ENCODE data around the gene LRTM2.

The LRTM2 gene

DNA sequence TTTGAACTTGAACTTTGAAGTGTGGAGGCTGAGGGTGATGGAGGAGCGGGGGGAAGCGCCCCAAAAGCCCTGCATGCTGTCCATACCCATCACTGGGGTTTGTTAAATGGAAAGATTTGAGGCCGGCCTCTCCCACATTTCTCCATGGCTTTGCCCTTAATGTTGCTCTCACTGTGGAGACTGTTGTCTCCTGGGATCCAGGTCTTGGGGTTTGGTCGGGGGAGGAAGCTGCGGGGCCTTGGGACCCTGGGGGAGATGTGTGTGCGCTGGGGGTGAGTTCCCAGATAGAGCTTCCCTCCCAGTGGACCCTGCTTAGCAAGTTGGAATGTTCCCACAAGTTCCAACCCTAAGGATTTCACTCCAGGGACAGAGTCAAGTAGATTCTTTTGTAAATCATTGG lies 28.0 kb upstream of the LRTM2 start:
- Histone ChIP-seq H3K23ac (ENCODE audit: low read depth, low read length, poor library complexity) (no peak overlapping the region), H3K79me1 (ENCODE audit: low read depth, low read length) (no peaks in the 10 kb centered on the region), H3K4ac (ENCODE audit: low read length) (no peak overlapping the region), H3K27ac (replicated peaks; ENCODE audit: low read length) (no peak overlapping the region), H2BK15ac (ENCODE audit: low read length) (no peak overlapping the region), H3K4me1 (ENCODE audit: control insufficient read depth in 2 of 2, insufficient read depth in 1 of 2, low read depth in 1 of 2, low read length in 2 of 2) (peaks cover 5% of the 10 kb centered on the region in 2 donors), H2AK5ac (ENCODE audit: low read depth, low read length) (no peak overlapping the region), H2BK5ac (ENCODE audit: low read length) (no peak overlapping the region), H4K91ac (ENCODE audit: low read depth, low read length, poor library complexity) (no peak overlapping the region), H3K9me3 (replicated peaks in 1 of 2; ENCODE audit: control insufficient read depth in 2 of 2, insufficient read depth in 1 of 2, low read depth in 1 of 2, low read length in 2 of 2) (no peaks in the 10 kb centered on the region), H2BK120ac (ENCODE audit: low read depth, low read length) (no peak overlapping the region), H2AFZ (ENCODE audit: low read length) (no peak overlapping the region), H3K9ac (ENCODE audit: low read depth, low read length, poor library complexity) (no peak overlapping the region), H3K36me3 (replicated peaks in 1 of 2; ENCODE audit: control insufficient read depth in 2 of 2, insufficient read depth in 2 of 2, low read length in 2 of 2) (peaks cover 4 to 11% of the 10 kb centered on the region in 2 donors), H3K14ac (ENCODE audit: low read length) (no peak overlapping the region), H2BK12ac (ENCODE audit: low read length) (no peak overlapping the region), H3K4me2 (ENCODE audit: insufficient read depth, low read length, poor library complexity, severe bottlenecking) (no peak overlapping the region), H3K18ac (ENCODE audit: low read length) (no peak overlapping the region), H3K27me3 (ENCODE audit: control insufficient read depth in 3 of 3, insufficient read depth in 3 of 3, low read depth in 1 of 3, low read length in 3 of 3) (peaks cover 0 to 12% (median 0%) of the 10 kb centered on the region in 3 experiments), H3K4me3 (ENCODE audit: low read length in 2 of 2) (no peak overlapping the region), H4K8ac (ENCODE audit: low read depth, low read length) (no peak overlapping the region)
- whole genome bisulfite sequencing, 2 donors (ENCODE audit: extremely low coverage in 2 of 2, insufficient read length in 2 of 2, insufficient replicate concordance in 1 of 2): no CpG with 5 or more reads among the region's 6 CpGs
- no peak for DNase-seq (ENCODE audit: low spot score)

DNA sequence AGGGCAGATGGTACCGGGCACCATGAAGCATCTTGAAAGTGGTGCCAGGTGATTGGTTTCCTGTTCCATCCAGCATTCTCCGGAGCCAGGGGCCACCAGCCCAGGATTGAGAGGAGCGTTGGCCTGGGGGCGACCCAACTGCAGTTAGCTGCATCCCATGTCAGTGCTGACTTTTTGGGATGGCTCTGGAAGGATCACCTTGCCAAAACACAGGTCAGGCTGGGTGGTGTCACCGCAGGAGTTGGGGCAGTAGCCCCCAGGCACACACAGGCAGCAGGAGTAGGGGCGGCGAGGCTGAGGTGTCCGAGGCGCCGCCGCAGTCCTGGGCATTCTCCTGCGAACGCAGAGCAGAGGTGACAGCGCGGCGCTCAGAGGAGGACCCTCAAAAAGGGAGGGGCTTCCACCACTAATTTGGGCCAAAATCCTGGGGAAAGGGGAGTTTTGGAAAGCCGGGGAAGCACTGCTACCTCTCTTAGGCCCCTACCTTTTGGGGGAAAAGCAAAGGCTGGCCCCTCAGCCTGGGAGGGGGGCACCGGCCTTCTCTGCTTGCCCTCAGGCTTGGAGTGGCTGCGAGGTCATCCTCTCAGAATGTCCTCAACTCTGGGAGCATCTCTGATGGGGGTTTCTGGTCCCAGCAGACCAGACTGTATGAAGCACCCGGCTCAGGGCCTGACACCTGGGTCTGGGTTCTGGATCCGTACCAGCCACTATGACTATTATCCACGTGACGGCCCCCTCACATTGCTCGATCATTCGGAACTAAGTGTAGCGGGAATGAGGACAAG lies 26.7 kb upstream of the LRTM2 start:
- no peak overlapping the region for H4K91ac ChIP-seq (ENCODE audit: low read depth, low read length, poor library complexity)
- DNase-seq (ENCODE audit: low spot score): no peak
- H2BK5ac ChIP-seq (ENCODE audit: low read length): peak overlapping the region; percentile 10
- no peak overlapping the region for H2AFZ ChIP-seq (ENCODE audit: low read length)
- no peak overlapping the region for H3K18ac ChIP-seq (ENCODE audit: low read length)
- H3K23ac ChIP-seq (ENCODE audit: low read depth, low read length, poor library complexity): no peak overlapping the region
- H3K14ac ChIP-seq (ENCODE audit: low read length): no peak overlapping the region
- no peak overlapping the region for H2AK5ac ChIP-seq (ENCODE audit: low read depth, low read length)
- no peak overlapping the region for H3K9ac ChIP-seq (ENCODE audit: low read depth, low read length, poor library complexity)
- WGBS, 2 donors (ENCODE audit: extremely low coverage in 2 of 2, insufficient read length in 2 of 2, insufficient replicate concordance in 1 of 2): no CpG with 5 or more reads among the region's 26 CpGs
- peaks cover 5% of the 10 kb centered on the region in 2 donors for H3K4me1 ChIP-seq (ENCODE audit: control insufficient read depth in 2 of 2, insufficient read depth in 1 of 2, low read depth in 1 of 2, low read length in 2 of 2)
- no peaks in the 10 kb centered on the region for H3K79me1 ChIP-seq (ENCODE audit: low read depth, low read length)
- H2BK15ac ChIP-seq (ENCODE audit: low read length): no peak overlapping the region
- no peak overlapping the region for H3K4me2 ChIP-seq (ENCODE audit: insufficient read depth, low read length, poor library complexity, severe bottlenecking)
- H3K9me3 ChIP-seq (replicated peaks in 1 of 2; ENCODE audit: control insufficient read depth in 2 of 2, insufficient read depth in 1 of 2, low read depth in 1 of 2, low read length in 2 of 2): no peaks in the 10 kb centered on the region
- H3K4ac ChIP-seq (ENCODE audit: low read length): no peak overlapping the region
- H4K8ac ChIP-seq (ENCODE audit: low read depth, low read length): no peak overlapping the region
- H3K36me3 ChIP-seq (replicated peaks in 1 of 2; ENCODE audit: control insufficient read depth in 2 of 2, insufficient read depth in 2 of 2, low read length in 2 of 2): no peaks in the 10 kb centered on the region
- H3K27me3 ChIP-seq (ENCODE audit: control insufficient read depth in 3 of 3, insufficient read depth in 3 of 3, low read depth in 1 of 3, low read length in 3 of 3): peaks cover 0 to 12% (median 2%) of the 10 kb centered on the region in 3 experiments
- H3K4me3 ChIP-seq (ENCODE audit: low read length in 2 of 2): no peak overlapping the region
- H3K27ac ChIP-seq (replicated peaks; ENCODE audit: low read length): no peak overlapping the region
- H2BK12ac ChIP-seq (ENCODE audit: low read length): no peak overlapping the region
- no peak overlapping the region for H2BK120ac ChIP-seq (ENCODE audit: low read depth, low read length)

DNA sequence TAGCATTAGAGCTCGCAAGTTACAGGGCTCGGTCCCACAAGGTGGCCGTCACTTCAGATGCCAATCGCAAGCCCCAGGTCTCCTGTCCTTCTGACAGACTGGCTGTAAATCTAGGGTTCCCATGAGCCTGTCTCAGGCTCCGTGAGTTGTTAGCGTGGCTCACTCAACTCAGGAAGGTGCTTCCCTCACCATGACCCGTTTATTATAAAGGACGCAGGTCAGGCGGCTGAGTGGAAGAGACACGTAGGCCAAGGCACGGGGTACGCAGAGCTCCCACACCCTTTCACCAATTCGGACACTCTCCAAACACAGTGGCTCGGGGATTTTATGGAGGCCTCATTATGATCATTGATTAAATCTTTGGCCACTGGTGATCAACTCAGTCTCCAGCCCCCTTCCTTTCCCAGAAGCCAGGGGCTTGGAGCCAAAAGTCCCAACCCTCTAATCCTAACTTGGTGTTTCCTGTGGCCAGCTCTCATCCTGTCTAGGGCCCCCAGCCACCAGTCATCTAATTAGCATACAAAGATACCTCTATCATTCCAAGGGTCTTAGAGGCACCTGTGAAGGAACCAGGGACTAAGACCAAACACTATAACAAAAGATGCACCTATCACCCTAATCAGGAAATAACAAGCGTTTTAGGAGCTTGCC lies 25.8 kb upstream of the LRTM2 start:
- H3K9me3 ChIP-seq (replicated peaks in 1 of 2; ENCODE audit: control insufficient read depth in 2 of 2, insufficient read depth in 1 of 2, low read depth in 1 of 2, low read length in 2 of 2): no peaks in the 10 kb centered on the region
- H2BK5ac ChIP-seq (ENCODE audit: low read length): no peak overlapping the region
- no peak overlapping the region for H3K4me2 ChIP-seq (ENCODE audit: insufficient read depth, low read length, poor library complexity, severe bottlenecking)
- no peak overlapping the region for H2AK5ac ChIP-seq (ENCODE audit: low read depth, low read length)
- no peak overlapping the region for H4K8ac ChIP-seq (ENCODE audit: low read depth, low read length)
- H3K14ac ChIP-seq (ENCODE audit: low read length): no peak overlapping the region
- peaks cover 5% of the 10 kb centered on the region in 2 donors for H3K4me1 ChIP-seq (ENCODE audit: control insufficient read depth in 2 of 2, insufficient read depth in 1 of 2, low read depth in 1 of 2, low read length in 2 of 2)
- no peaks in the 10 kb centered on the region for H3K79me1 ChIP-seq (ENCODE audit: low read depth, low read length)
- H3K18ac ChIP-seq (ENCODE audit: low read length): no peak overlapping the region
- no peak overlapping the region for H3K27ac ChIP-seq (replicated peaks; ENCODE audit: low read length)
- no peak overlapping the region for H3K4me3 ChIP-seq (ENCODE audit: low read length in 2 of 2)
- H2AFZ ChIP-seq (ENCODE audit: low read length): no peak overlapping the region
- no peak overlapping the region for H2BK12ac ChIP-seq (ENCODE audit: low read length)
- WGBS, 2 donors (ENCODE audit: extremely low coverage in 2 of 2, insufficient read length in 2 of 2, insufficient replicate concordance in 1 of 2): no CpG with 5 or more reads among the region's 15 CpGs
- no peak overlapping the region for H3K23ac ChIP-seq (ENCODE audit: low read depth, low read length, poor library complexity)
- H3K9ac ChIP-seq (ENCODE audit: low read depth, low read length, poor library complexity): no peak overlapping the region
- H2BK15ac ChIP-seq (ENCODE audit: low read length): no peak overlapping the region
- DNase-seq (ENCODE audit: low spot score): no peak
- H3K4ac ChIP-seq (ENCODE audit: low read length): no peak overlapping the region
- H2BK120ac ChIP-seq (ENCODE audit: low read depth, low read length): no peak overlapping the region
- peaks cover 0 to 12% (median 2%) of the 10 kb centered on the region in 3 experiments for H3K27me3 ChIP-seq (ENCODE audit: control insufficient read depth in 3 of 3, insufficient read depth in 3 of 3, low read depth in 1 of 3, low read length in 3 of 3)
- no peak overlapping the region for H4K91ac ChIP-seq (ENCODE audit: low read depth, low read length, poor library complexity)
- no peaks in the 10 kb centered on the region for H3K36me3 ChIP-seq (replicated peaks in 1 of 2; ENCODE audit: control insufficient read depth in 2 of 2, insufficient read depth in 2 of 2, low read length in 2 of 2)

DNA sequence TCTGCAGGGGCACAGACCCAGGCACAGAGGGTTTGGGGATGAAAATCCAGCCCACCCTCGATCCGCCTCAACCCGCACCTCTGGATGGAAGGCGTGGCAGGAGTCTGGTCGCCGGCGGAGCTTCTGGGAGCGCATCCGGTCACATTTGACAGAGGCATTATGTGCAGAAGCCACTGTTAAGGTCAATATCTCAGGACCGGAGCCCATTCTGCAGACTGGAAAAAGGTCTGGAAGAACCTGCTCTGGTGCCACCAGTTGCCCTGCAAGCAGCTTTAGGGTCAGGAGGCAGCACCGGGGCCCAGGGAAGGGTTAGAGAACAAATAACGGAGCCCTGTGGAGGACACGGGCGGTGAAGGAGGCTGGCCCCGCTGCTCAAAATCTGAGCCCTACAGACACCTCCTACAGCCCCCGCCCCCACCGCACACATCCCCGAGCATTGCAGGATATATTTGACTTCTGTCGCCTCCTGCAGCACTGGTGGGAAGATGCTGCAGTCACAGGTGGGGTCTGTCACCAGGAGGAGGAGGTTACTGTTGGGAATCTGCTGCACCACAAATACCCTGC lies 25.1 kb upstream of the LRTM2 start:
- Histone ChIP-seq H3K4ac (ENCODE audit: low read length) (no peak overlapping the region), H3K4me3 (ENCODE audit: low read length in 2 of 2) (no peak overlapping the region), H2BK120ac (ENCODE audit: low read depth, low read length) (no peak overlapping the region), H3K9me3 (replicated peaks in 1 of 2; ENCODE audit: control insufficient read depth in 2 of 2, insufficient read depth in 1 of 2, low read depth in 1 of 2, low read length in 2 of 2) (no peaks in the 10 kb centered on the region), H2AFZ (ENCODE audit: low read length) (peak overlapping the region; percentile 91), H3K79me1 (ENCODE audit: low read depth, low read length) (no peaks in the 10 kb centered on the region), H2BK5ac (ENCODE audit: low read length) (no peak overlapping the region), H3K9ac (ENCODE audit: low read depth, low read length, poor library complexity) (no peak overlapping the region), H2BK15ac (ENCODE audit: low read length) (no peak overlapping the region), H3K27me3 (ENCODE audit: control insufficient read depth in 3 of 3, insufficient read depth in 3 of 3, low read depth in 1 of 3, low read length in 3 of 3) (peaks cover 0 to 12% (median 2%) of the 10 kb centered on the region in 3 experiments), H3K14ac (ENCODE audit: low read length) (no peak overlapping the region), H3K18ac (ENCODE audit: low read length) (no peak overlapping the region), H3K23ac (ENCODE audit: low read depth, low read length, poor library complexity) (no peak overlapping the region), H3K27ac (replicated peaks; ENCODE audit: low read length) (no peak overlapping the region), H3K4me1 (ENCODE audit: control insufficient read depth in 2 of 2, insufficient read depth in 1 of 2, low read depth in 1 of 2, low read length in 2 of 2) (peaks cover 5% of the 10 kb centered on the region in 2 donors), H2BK12ac (ENCODE audit: low read length) (no peak overlapping the region), H2AK5ac (ENCODE audit: low read depth, low read length) (no peak overlapping the region), H3K4me2 (ENCODE audit: insufficient read depth, low read length, poor library complexity, severe bottlenecking) (no peak overlapping the region), H3K36me3 (replicated peaks in 1 of 2; ENCODE audit: control insufficient read depth in 2 of 2, insufficient read depth in 2 of 2, low read length in 2 of 2) (no peaks in the 10 kb centered on the region), H4K91ac (ENCODE audit: low read depth, low read length, poor library complexity) (no peak overlapping the region), H4K8ac (ENCODE audit: low read depth, low read length) (no peak overlapping the region)
- DNase-seq (ENCODE audit: low spot score): no peak
- WGBS, 2 donors (ENCODE audit: extremely low coverage in 2 of 2, insufficient read length in 2 of 2, insufficient replicate concordance in 1 of 2): no CpG with 5 or more reads among the region's 19 CpGs
